DOHH2 (cell line): Measurements from ENCODE around the gene CPAMD8.
"Not testable (repeated sequence)": the region's sequence is repeated elsewhere in the genome, so short reads cannot be mapped to it uniquely, and the experiment has no call there.

Experiments
- H3F3A ChIP-seq: fragments of 200-600 bp; sonication (generic), shearing (Covaris generic); 2 replicates; pipeline ENCODE4 v1.6.0; 2016; ENCODE audit warnings: antibody characterized with exemption, mild to moderate bottlenecking; ENCODE audit not compliant: control insufficient read depth, insufficient read depth
- H3K27ac ChIP-seq: fragments of 200-600 bp; sonication (generic); 2 replicates; pipeline ENCODE4 v1.5.1; 2014; ENCODE audit warnings: low read depth, mild to moderate bottlenecking, low read length, moderate library complexity
- H3K27me3 ChIP-seq: fragments of 200-600 bp; sonication (generic); 2 replicates; pipeline ENCODE4 v1.6.1; 2014; ENCODE audit warnings: mild to moderate bottlenecking, low read length, mixed read lengths; ENCODE audit not compliant: control insufficient read depth
- H3K36me3 ChIP-seq: fragments of 200-600 bp; sonication (generic); 2 replicates; pipeline ENCODE4 v1.6.1; 2014; ENCODE audit warnings: mild to moderate bottlenecking, low read length, moderate library complexity, mixed read lengths; ENCODE audit not compliant: control insufficient read depth
- H3K4me1 ChIP-seq: fragments of 200-600 bp; sonication (generic); 2 replicates; pipeline ENCODE4 v1.6.1; 2014; ENCODE audit warnings: mild to moderate bottlenecking, low read length, mixed read lengths; ENCODE audit not compliant: control insufficient read depth
- H3K4me2 ChIP-seq: fragments of 200-600 bp; sonication (generic); 2 replicates; pipeline ENCODE4 v1.6.0; 2014; ENCODE audit warnings: mild to moderate bottlenecking, low read length, moderate library complexity
- H3K4me3 ChIP-seq: fragments of 200-600 bp; sonication (generic); 2 replicates; pipeline ENCODE4 v1.5.1; 2014; ENCODE audit warnings: mild to moderate bottlenecking, low read length, mixed read lengths
- H3K79me2 ChIP-seq: fragments of 200-600 bp; sonication (generic); 2 replicates; pipeline ENCODE4 v1.6.1; 2014; ENCODE audit warnings: mild to moderate bottlenecking, low read length, mixed read lengths; ENCODE audit not compliant: control insufficient read depth
- H3K9me2 ChIP-seq: fragments of 200-600 bp; sonication (generic); replicated peaks from 2 replicates; pipeline ENCODE4 v1.6.1; 2014; ENCODE audit warnings: mild to moderate bottlenecking, low read length, mixed read lengths; ENCODE audit not compliant: control insufficient read depth
- H3K9me3 ChIP-seq: fragments of 200-600 bp; sonication (generic); 2 replicates; pipeline ENCODE4 v1.6.1; 2014; ENCODE audit warnings: antibody characterized with exemption, low read length, mixed read lengths; ENCODE audit not compliant: control insufficient read depth, insufficient read depth
- H4K20me1 ChIP-seq: fragments of 200-600 bp; sonication (generic); 2 replicates; pipeline ENCODE4 v1.6.0; 2014; ENCODE audit warnings: low read depth, mild to moderate bottlenecking, antibody characterized with exemption, low read length, moderate library complexity; ENCODE audit not compliant: control insufficient read depth, insufficient read depth
- EZH2phosphoT487 ChIP-seq: fragments of 200-600 bp; sonication (generic); IDR thresholded peaks from 2 replicates; pipeline ENCODE4 v1.6.1; 2017; ENCODE audit warnings: borderline replicate concordance, mild to moderate bottlenecking, antibody characterized with exemption, low read length, moderate library complexity, mixed read lengths
- TF ChIP-seq, protein P1 (sequence below): fragments of 200-600 bp; sonication (generic); IDR thresholded peaks from one replicate; pipeline ENCODE4 v1.5.1; 2014; ENCODE audit warnings: antibody characterized with exemption, mild to moderate bottlenecking, low read depth, low read length; ENCODE audit not compliant: poor library complexity, severe bottlenecking

The CPAMD8 gene

DNA sequence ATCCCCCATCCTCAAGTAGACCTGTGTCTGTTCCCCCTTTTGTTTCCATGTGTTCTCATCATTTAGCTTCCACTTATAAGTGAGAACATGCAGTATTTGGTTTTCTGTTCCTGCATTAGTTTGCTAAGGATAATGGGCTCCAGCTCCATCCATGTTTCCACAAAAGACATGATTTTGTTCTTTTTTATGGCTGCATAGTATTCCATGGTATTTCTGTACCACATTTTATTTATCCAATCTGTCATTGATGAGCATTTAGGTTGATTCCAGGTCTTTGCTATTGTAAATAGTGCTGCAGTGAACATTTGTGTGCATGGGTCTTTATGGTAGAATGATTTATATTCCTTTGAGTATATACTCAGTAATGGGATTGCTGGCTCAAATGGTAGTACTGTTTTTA, 68.3 kb downstream of the CPAMD8 start:
- not testable (repeated sequence) for H3K27me3 ChIP-seq, H3K9me3 ChIP-seq, H3K36me3 ChIP-seq, H3K79me2 ChIP-seq, H3K9me2 ChIP-seq, H4K20me1 ChIP-seq
- H3K4me3 ChIP-seq: peak overlapping the region; percentile 9; the same call in 1 of the 2 replicates
- peak overlapping the region; percentile 75 for H3K27ac ChIP-seq
- peaks cover 86% of the 10 kb centered on the region for H3K4me1 ChIP-seq
- peak overlapping the region; percentile 77 for H3K4me2 ChIP-seq
- H3F3A ChIP-seq: peaks cover 16% of the 10 kb centered on the region

DNA sequence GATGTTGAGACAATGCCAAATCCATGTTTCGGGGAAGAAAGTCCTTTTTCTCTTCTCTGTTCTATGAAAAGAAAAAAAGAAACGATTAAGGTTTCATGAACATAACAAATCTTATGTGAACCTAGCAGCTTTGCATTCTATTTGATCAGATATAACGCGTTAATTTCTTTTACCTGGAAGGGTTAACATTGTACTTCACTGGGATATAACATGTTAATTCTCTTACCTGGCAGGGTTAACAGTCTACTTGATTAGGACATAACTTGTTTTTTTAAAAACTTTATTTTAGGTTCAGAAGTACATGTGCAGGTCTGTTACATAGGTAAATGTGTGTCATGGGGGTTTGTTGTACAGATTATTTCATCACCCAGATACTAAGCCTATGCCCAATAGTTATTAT, 68.8 kb downstream of the CPAMD8 start:
- H3K79me2 ChIP-seq: no peaks in the 10 kb centered on the region
- no peaks in the 10 kb centered on the region for H3K27me3 ChIP-seq

DNA sequence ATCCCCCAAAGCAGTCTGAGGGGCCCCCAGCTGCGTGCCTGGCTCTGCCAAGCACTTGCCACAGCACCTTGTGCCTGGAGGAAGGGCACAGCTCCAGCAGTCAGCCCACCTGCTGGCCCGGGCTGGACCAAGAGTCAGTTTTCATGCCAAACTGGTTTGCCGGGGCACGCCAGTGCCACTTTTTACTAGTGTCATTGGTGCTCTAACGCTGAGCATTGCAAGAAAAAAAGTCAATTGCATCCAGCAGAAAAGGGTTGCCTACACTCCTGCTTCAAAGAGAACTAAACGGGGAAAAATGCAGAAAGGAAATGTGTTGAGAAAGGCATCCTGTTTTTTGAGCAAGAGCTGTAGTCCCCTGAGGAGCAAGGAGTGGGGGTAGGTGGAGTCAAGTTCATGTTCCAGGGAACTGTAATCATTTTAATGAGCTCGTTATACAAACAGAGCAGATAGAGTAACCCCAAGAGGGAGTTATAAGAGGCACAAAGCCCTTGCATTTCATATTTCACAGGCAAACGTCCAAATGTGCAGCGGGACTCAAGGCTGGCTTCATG, 69.4 kb downstream of the CPAMD8 start:
- H3K27ac ChIP-seq: peak overlapping the region; percentile 75
- H3K36me3 ChIP-seq: no peaks in the 10 kb centered on the region
- peak overlapping the region; percentile 77 for H3K4me2 ChIP-seq
- H3K9me3 ChIP-seq: no peaks in the 10 kb centered on the region
- H3K9me2 ChIP-seq: no peaks in the 10 kb centered on the region
- H3K79me2 ChIP-seq: no peaks in the 10 kb centered on the region
- H3K4me3 ChIP-seq: peak overlapping the region; percentile 60
- H4K20me1 ChIP-seq: no peaks in the 10 kb centered on the region
- TF ChIP-seq EZH2phosphoT487: no peak
- TF ChIP-seq, protein P1, sequence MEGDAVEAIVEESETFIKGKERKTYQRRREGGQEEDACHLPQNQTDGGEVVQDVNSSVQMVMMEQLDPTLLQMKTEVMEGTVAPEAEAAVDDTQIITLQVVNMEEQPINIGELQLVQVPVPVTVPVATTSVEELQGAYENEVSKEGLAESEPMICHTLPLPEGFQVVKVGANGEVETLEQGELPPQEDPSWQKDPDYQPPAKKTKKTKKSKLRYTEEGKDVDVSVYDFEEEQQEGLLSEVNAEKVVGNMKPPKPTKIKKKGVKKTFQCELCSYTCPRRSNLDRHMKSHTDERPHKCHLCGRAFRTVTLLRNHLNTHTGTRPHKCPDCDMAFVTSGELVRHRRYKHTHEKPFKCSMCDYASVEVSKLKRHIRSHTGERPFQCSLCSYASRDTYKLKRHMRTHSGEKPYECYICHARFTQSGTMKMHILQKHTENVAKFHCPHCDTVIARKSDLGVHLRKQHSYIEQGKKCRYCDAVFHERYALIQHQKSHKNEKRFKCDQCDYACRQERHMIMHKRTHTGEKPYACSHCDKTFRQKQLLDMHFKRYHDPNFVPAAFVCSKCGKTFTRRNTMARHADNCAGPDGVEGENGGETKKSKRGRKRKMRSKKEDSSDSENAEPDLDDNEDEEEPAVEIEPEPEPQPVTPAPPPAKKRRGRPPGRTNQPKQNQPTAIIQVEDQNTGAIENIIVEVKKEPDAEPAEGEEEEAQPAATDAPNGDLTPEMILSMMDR: no peak
- H3K4me1 ChIP-seq: peaks cover 86% of the 10 kb centered on the region
- peaks cover 16% of the 10 kb centered on the region for H3F3A ChIP-seq
- H3K27me3 ChIP-seq: no peaks in the 10 kb centered on the region

More for the DNA sequence above, 68.8 kb downstream of the CPAMD8 start:
- Histone ChIP-seq H3K27ac (peak overlapping the region; percentile 75), H3K9me2 (no peaks in the 10 kb centered on the region), H3K9me3 (no peaks in the 10 kb centered on the region), H3F3A (peaks cover 16% of the 10 kb centered on the region), H3K4me3 (peak overlapping the region; percentile 60), H3K4me2 (peak overlapping the region; percentile 77), H3K4me1 (peaks cover 86% of the 10 kb centered on the region), H3K36me3 (no peaks in the 10 kb centered on the region), H4K20me1 (no peaks in the 10 kb centered on the region)
- no peak for TF ChIP-seq EZH2phosphoT487
- TF ChIP-seq, protein P1: no peak

DNA sequence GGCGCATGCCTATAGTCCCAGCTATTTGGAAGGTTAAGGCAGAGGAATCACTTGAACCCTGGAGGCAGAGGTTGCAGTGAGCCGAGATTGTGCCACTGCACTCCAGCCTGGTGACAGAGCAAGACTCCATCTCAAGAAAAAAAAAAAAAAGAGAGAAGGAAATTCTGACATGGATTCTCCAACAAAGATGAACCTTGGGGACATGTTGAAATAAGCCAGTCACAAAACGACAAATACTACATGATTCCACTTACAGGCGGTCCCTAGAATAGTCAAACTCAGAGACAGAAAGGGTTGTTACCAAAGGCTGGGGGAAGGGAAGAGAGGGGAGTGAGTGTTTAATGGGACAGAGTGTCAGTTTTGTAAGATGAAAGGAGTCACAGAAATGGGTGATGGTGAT, 71.4 kb downstream of the CPAMD8 start:
- no peak overlapping the region for H3K4me2 ChIP-seq
- H4K20me1 ChIP-seq: no peaks in the 10 kb centered on the region
- TF ChIP-seq, protein P1: no peak
- no peak for TF ChIP-seq EZH2phosphoT487
- peaks cover 16% of the 10 kb centered on the region for H3F3A ChIP-seq
- no peaks in the 10 kb centered on the region for H3K36me3 ChIP-seq
- no peaks in the 10 kb centered on the region for H3K9me2 ChIP-seq
- H3K27ac ChIP-seq: no peak overlapping the region
- peaks cover 68% of the 10 kb centered on the region for H3K4me1 ChIP-seq
- no peaks in the 10 kb centered on the region for H3K9me3 ChIP-seq
- no peak overlapping the region for H3K4me3 ChIP-seq
- H3K79me2 ChIP-seq: no peaks in the 10 kb centered on the region
- no peaks in the 10 kb centered on the region for H3K27me3 ChIP-seq
